Heart right ventricle (tissue), 16 donors: ENCODE data around the gene RABL6. TPM values are rescaled to one million over a fixed set of nuclear protein-coding genes. Genes with fewer than 3 reads are reported as not detected.
A peak's percentile ranks its signal among the peaks of the same experiment; 100 is the strongest.
"Not testable (repeated sequence)": the region's sequence is repeated elsewhere in the genome, so short reads cannot be mapped to it uniquely, and the experiment has no call there.

ENCODE experiments used
- ATAC-seq, 8 donors: fragments of 200-7000 bp; cut with Tn5 transposase; one replicate each; pipeline ENCODE4 v1.9.1; 2020; ENCODE audit warnings: mild to moderate bottlenecking in 8 of 8, moderate library complexity in 8 of 8, moderate number of reproducible peaks in 1 of 8
- DNase-seq, 2 donors: peaks; one replicate each; pipeline ENCODE4 v3.0.0-alpha.2; 2020
- H3K27ac ChIP-seq, 10 donors: fragments of 200-600 bp; sonication (generic) in 2 of 10; one replicate each; pipeline versions ENCODE4 v1.5.0 to v1.8.0; 2020 to 2022; ENCODE audit warnings: mild to moderate bottlenecking in 3 of 10
- H3K27me3 ChIP-seq, 7 donors: fragments of 200-600 bp; one replicate each; pipeline ENCODE4 v1.8.0; 2021 to 2022; ENCODE audit warnings: mild to moderate bottlenecking in 2 of 7
- H3K36me3 ChIP-seq, 9 donors: fragments of 200-600 bp; sonication (generic) in 1 of 9; one replicate each; pipeline versions ENCODE4 v1.5.0 to v1.8.0; 2020 to 2022; ENCODE audit warnings: mild to moderate bottlenecking in 2 of 9
- H3K4me1 ChIP-seq, 9 donors: fragments of 200-600 bp; sonication (generic) in 1 of 9; one replicate each; pipeline versions ENCODE4 v1.5.0 to v1.8.0; 2020 to 2022; ENCODE audit warnings: mild to moderate bottlenecking in 4 of 9
- H3K4me3 ChIP-seq, 10 donors: fragments of 200-600 bp; sonication (generic) in 2 of 10; one replicate each; pipeline versions ENCODE4 v1.5.0 to v1.8.0; 2020 to 2022; ENCODE audit warnings: mild to moderate bottlenecking in 7 of 10, moderate library complexity in 2 of 10
- H3K9me3 ChIP-seq, 11 donors: fragments of 200-600 bp in 10 of 11; sonication (generic) in 2 of 11; one replicate each; pipeline versions ENCODE4 v1.5.0 to v1.8.0; 2013 to 2022; ENCODE audit warnings: mild to moderate bottlenecking in 2 of 11, control low read depth in 1 of 11, moderate library complexity in 1 of 11
- CTCF ChIP-seq, 9 donors: fragments of 200-600 bp; sonication (generic) in 2 of 9; IDR thresholded peaks; one replicate each; pipeline versions ENCODE4 v1.5.0 to v1.8.0; 2021 to 2022; ENCODE audit warnings: antibody characterized with exemption in 9 of 9, mild to moderate bottlenecking in 5 of 9, moderate library complexity in 1 of 9
- WGBS, 2 donors: extraction: QIAGEN DNeasy Blood & Tissue Kit; methylation state at CpG; one replicate each; pipeline ENCODE4 v1.1.7; 2013; ENCODE audit warnings: inconsistent platforms in 1 of 2; 5-methylcytosine and 5-hydroxymethylcytosine counted together
- intact Hi-C, 10 donors: fragments of 100-400 bp; cut with DNase I; formaldehyde crosslinking; loops; one replicate each; pipeline versions ENCODE4 v1.11.1 to v1.14.2; 2022
- polyA plus RNA-seq, 2 donors: library from polyadenylated mRNA; stranded (reverse); fragments of 200-250 nt; gene quantifications; one replicate each; pipeline ENCODE4 v1.2.3, GENCODE V29; 2013
- total RNA-seq, 10 donors: library from RNA; stranded (reverse); fragmentation: NEBNext Ultra II Directional in 3 of 10; extraction: Animal tissue kit (Norgen Biotek cat#: 25700) in 3 of 10; gene quantifications; one replicate each; pipeline versions ENCODE4 v1.2.1 to v1.2.4, GENCODE V29; 2021 to 2023
- donor health status: Arrhythmogenic right ventricular cardiomyopathy.
- donor health status: ischemic (EF 13 %, LVEDD 7.1; RV severe dilation, severe dysfunction).
- donor health status: healthy with polysubstance abuse.
- donor health status: DM: no; HTN: yes; CAD: no.
- donor health status: DM: no; HTN: no; CAD: no.
- donor health status: ischemic (EF 25% LVEDD 6.9; RV normal size, moderate dysfunction).
- donor health status: ischemic (EF 25% LVEDD 5.7; RV mildly dilated, moderate dysfunction).
- donor health status: healthy.
- donor health status: DM: yes; HTN: yes; CAD: no.
- donor health status: Ischemic cardiomyopathy.
- donor health status: ischemic (EF 35%, LVEDD 5.7; RV mildly dilated, moderate dysfunction).
- donor health status: nonischemic (EF 11% LVEDD 7.7; RV severe dilation, severe dysfunction).
- donor health status: DM: yes; HTN: yes; CAD: no.
- donor health status: PGD.
- donor health status: ischemic (EF 29% LVEDD 5.4; RV normal size, mild dysfunction).
- donor health status: nonischemic (EF 23%, LVEDD 6.1; RV moderate dilation, normal function).

Gene RABL6
- total and polyA plus RNA-seq, 12 donors = 60.5 to 97.4 (median 66.6) TPM

GRCh38 chr9:136843801-136844740 lies 36.3 kb downstream of the RABL6 start:
- WGBS, 2 donors = 6 to 8% methylated on average over 84 to 99 of the region's 99 CpGs
- DNase-seq (peak; percentile 44 to 65), ATAC-seq (peak in 3 of 8 donors; percentile 1 to 3 (median 2))
- H3K9me3 ChIP-seq = not testable (repeated sequence)
- H3K4me3 ChIP-seq = peak overlapping the region in 3 of 10 donors; percentile 62 to 67 (median 62)
- peak; percentile 67 to 84 (median 77) for TF ChIP-seq CTCF (IDR thresholded peaks at IDR 0.05)
- peak overlapping the region in 1 of 10 donors; percentile 60 for H3K27ac ChIP-seq
- peaks cover 0 to 31% (median 4%) of the 10 kb centered on the region in 9 donors for H3K36me3 ChIP-seq
- peaks cover 0 to 55% (median 29%) of the 10 kb centered on the region in 7 donors for H3K27me3 ChIP-seq
- intact Hi-C loops = loop anchor here in 5 of 10 donors (2.0 to 10.0 kb wide), 5 partner anchors 37 to 181 kb away; partner anchors contain the start of genes FBXW5 (in 2 of the 5), RABL6 (in 2 of the 5), ABCA2 (in 1 of the 5) and C8G (in 1 of the 5)
- peaks cover 21 to 62% (median 45%) of the 10 kb centered on the region in 9 donors for H3K4me1 ChIP-seq

- no peaks in the 10 kb centered on the region for H3K9me3 ChIP-seq
Observed at GRCh38 chr9:136844761-136845464, 37.2 kb downstream of the RABL6 start.

GRCh38 chr9:136845465-136846260 lies 37.9 kb downstream of the RABL6 start:
- no peak for ATAC-seq
- Histone ChIP-seq H3K27me3 (peaks cover 0 to 55% (median 29%) of the 10 kb centered on the region in 7 donors), H3K9me3 (no peaks in the 10 kb centered on the region), H3K36me3 (peaks cover 0 to 23% (median 4%) of the 10 kb centered on the region in 9 donors), H3K4me1 (peaks cover 31 to 73% (median 57%) of the 10 kb centered on the region in 9 donors), H3K4me3 (peak overlapping the region in 1 of 10 donors; percentile 7), H3K27ac (peak overlapping the region in 1 of 10 donors; percentile 6)
- 32 to 37% methylated on average over 86 to 102 of the region's 102 CpGs for WGBS, 2 donors
- DNase-seq = no peak
- intact Hi-C loops = loop anchor here in 6 of 10 donors (5.0 to 10.0 kb wide), 5 partner anchors 51 to 179 kb away; partner anchors contain the start of genes FBXW5 (in 3 of the 6), TMEM141 (in 2 of the 6), ABCA2 (in 1 of the 6) and CCDC183 (in 1 of the 6)
- no peak for TF ChIP-seq CTCF (IDR thresholded peaks at IDR 0.05)

More at GRCh38 chr9:136844761-136845464, 37.2 kb downstream of the RABL6 start:
- intact Hi-C loops = loop anchor here in 7 of 10 donors (5.0 to 10.0 kb wide), 6 partner anchors 38 to 180 kb away; partner anchors contain the start of genes FBXW5 (in 4 of the 7), RABL6 (in 2 of the 7), TMEM141 (in 2 of the 7) and ABCA2 (in 1 of the 7)
- no peak overlapping the region for H3K27ac ChIP-seq
- TF ChIP-seq CTCF (IDR thresholded peaks at IDR 0.05) = no peak
- 22 to 23% methylated on average over 64 to 88 of the region's 88 CpGs for WGBS, 2 donors
- H3K4me3 ChIP-seq = no peak overlapping the region
- peaks cover 0 to 23% (median 0%) of the 10 kb centered on the region in 9 donors for H3K36me3 ChIP-seq
- H3K4me1 ChIP-seq = peaks cover 24 to 66% (median 49%) of the 10 kb centered on the region in 9 donors
- DNase-seq (no peak), ATAC-seq (no peak)
- H3K27me3 ChIP-seq = peaks cover 0 to 55% (median 29%) of the 10 kb centered on the region in 7 donors
